IPS DF 19.7 (cell line): ENCODE results near the gene CSTPP1.
"Not testable (repeated sequence)": the region's sequence is repeated elsewhere in the genome, so short reads cannot be mapped to it uniquely, and the experiment has no call there.

Experiments used
- DNase-seq: peaks from one replicate; pipeline ENCODE4 v3.0.0-alpha.2; 2013; ENCODE audit warnings: low read depth, low spot score

Gene CSTPP1

GRCh38 chr11:47180006-47180787 lies 243.6 kb downstream of the CSTPP1 start:
- no peak for DNase-seq

GRCh38 chr11:47181271-47181670 lies 244.7 kb downstream of the CSTPP1 start:
- no peak for DNase-seq

GRCh38 chr11:47182380-47182779 lies 245.8 kb downstream of the CSTPP1 start:
- no peak for DNase-seq

GRCh38 chr11:47183031-47183856 lies 246.7 kb downstream of the CSTPP1 start:
- no peak for DNase-seq

GRCh38 chr11:47183969-47184368 lies 247.4 kb downstream of the CSTPP1 start:
- no peak for DNase-seq

GRCh38 chr11:47184711-47185304 lies 248.2 kb downstream of the CSTPP1 start:
- no peak for DNase-seq

GRCh38 chr11:47185305-47186075 lies 248.9 kb downstream of the CSTPP1 start:
- no peak for DNase-seq

GRCh38 chr11:47186076-47186699 lies 249.6 kb downstream of the CSTPP1 start, which contains the start of gene PACSIN3:
PACSIN3 (minus strand) TSS chr11:47186434; CDS start chr11:47182727, 3,707 bp downstream.
- no peak for DNase-seq

GRCh38 chr11:47186700-47187695 lies 250.4 kb downstream of the CSTPP1 start:
- no peak for DNase-seq

GRCh38 chr11:47187723-47188122 lies 251.2 kb downstream of the CSTPP1 start:
- no peak for DNase-seq

GRCh38 chr11:47188259-47188658 lies 251.7 kb downstream of the CSTPP1 start:
- DNase-seq, result no peak

GRCh38 chr11:47189100-47189834 lies 252.7 kb downstream of the CSTPP1 start:
- DNase-seq, result no peak

GRCh38 chr11:47191137-47191536 lies 254.6 kb downstream of the CSTPP1 start:
- not testable (repeated sequence) for DNase-seq

- DNase-seq, result no peak
Observed at GRCh38 chr11:47192111-47192510, 255.6 kb downstream of the CSTPP1 start.

- not testable (repeated sequence) for DNase-seq
Observed at GRCh38 chr11:47198161-47198560, 261.6 kb downstream of the CSTPP1 start.

- DNase-seq, result no peak
Observed at GRCh38 chr11:47201015-47201414, 264.5 kb downstream of the CSTPP1 start.

- DNase-seq, result no peak
Observed at GRCh38 chr11:47202576-47202975, 266.0 kb downstream of the CSTPP1 start.

GRCh38 chr11:47204637-47204989 lies 268.1 kb downstream of the CSTPP1 start:
- DNase-seq, result no peak

GRCh38 chr11:47206577-47206976 lies 270.0 kb downstream of the CSTPP1 start:
- not testable (repeated sequence) for DNase-seq
